T-cell (primary cell): ENCODE measurements around the gene PRR14. TPM values are rescaled to one million over a fixed set of nuclear protein-coding genes. Genes with fewer than 3 reads are reported as not detected.
"Not testable (repeated sequence)": the region's sequence is repeated elsewhere in the genome, so short reads cannot be mapped to it uniquely, and the experiment has no call there.

Experiments
- ATAC-seq, 4 experiments: fragments of 200-7000 bp in 3 of 4; fragments of 150-1000 bp in 1 of 4; cut with Tn5 transposase; replicated peaks in 1 of 4; 1 replicate in 3 of 4; 2 replicates in 1 of 4; pipeline ENCODE4 v1.10.0; 2021; ENCODE audit warnings: moderate library complexity in 3 of 4, mild to moderate bottlenecking in 2 of 4, moderate number of reproducible peaks in 1 of 4
- CTCF ChIA-PET, 2 donors: fragments of 300-600 bp; sonication (Branson Sonifier 250); formaldehyde crosslinking; loops; one replicate each; lab custom pipeline; 2022; ENCODE audit warnings: antibody characterized with exemption in 2 of 2; lab: Charles Lee
- POLR2A ChIA-PET, 2 donors: fragments of 300-600 bp; sonication (Branson Sonifier 250); formaldehyde crosslinking; loops; one replicate each; lab custom pipeline; 2022; ENCODE audit warnings: antibody characterized with exemption in 2 of 2; lab: Charles Lee
- DNase-seq, 35 experiments: peaks; one replicate each; pipeline versions ENCODE4 v3.0.0 to v3.0.0-alpha.2; 2013 to 2023
- H3K27ac ChIP-seq: one replicate; pipeline ENCODE4 v1.5.1; 2013; ENCODE audit warnings: low read length
- H3K27me3 ChIP-seq, 2 experiments: replicated peaks in 1 of 2; 1 replicate in 1 of 2; 2 replicates in 1 of 2; pipeline versions ENCODE4 v1.6.1 to v1.7.0; 2013; ENCODE audit warnings: low read length in 1 of 2, mixed read lengths in 1 of 2; ENCODE audit not compliant: control insufficient read depth in 2 of 2, insufficient read depth in 2 of 2; ENCODE audit errors: extremely low read depth in 1 of 2
- H3K36me3 ChIP-seq, 2 donors: 1 replicate in 1 of 2; 2 replicates in 1 of 2; pipeline versions ENCODE4 v1.6.1 to v1.7.0; 2013; ENCODE audit warnings: low read length in 1 of 2; ENCODE audit not compliant: control insufficient read depth in 2 of 2, insufficient read depth in 1 of 2; ENCODE audit errors: extremely low read depth in 1 of 2
- H3K4me1 ChIP-seq, 2 experiments: 1 replicate in 1 of 2; 2 replicates in 1 of 2; pipeline versions ENCODE4 v1.6.1 to v1.7.0; 2013; ENCODE audit warnings: low read length in 2 of 2, mixed read lengths in 1 of 2; ENCODE audit not compliant: insufficient read depth in 2 of 2, control insufficient read depth in 1 of 2; ENCODE audit errors: extremely low read depth in 1 of 2
- H3K4me3 ChIP-seq, 2 donors: 1 replicate in 1 of 2; 2 replicates in 1 of 2; pipeline versions ENCODE4 v1.5.1 to v1.7.0; 2013; ENCODE audit warnings: mild to moderate bottlenecking in 2 of 2, low read length in 1 of 2, moderate library complexity in 1 of 2; ENCODE audit not compliant: control insufficient read depth in 1 of 2; ENCODE audit errors: extremely low read depth in 1 of 2
- H3K9me3 ChIP-seq: 2 replicates; pipeline ENCODE4 v1.7.0; 2013
- H3K27ac Mint-ChIP-seq, 2 donors: one replicate each; pipeline ENCODE4 v1.8.0; 2020 to 2021; ENCODE audit warnings: mild to moderate bottlenecking in 2 of 2, mixed read lengths in 2 of 2
- H3K27me3 Mint-ChIP-seq, 2 donors: one replicate each; pipeline ENCODE4 v1.8.0; 2021 to 2022; ENCODE audit warnings: mixed read lengths in 2 of 2
- H3K36me3 Mint-ChIP-seq: one replicate; pipeline ENCODE4 v1.8.0; 2021; ENCODE audit warnings: mixed read lengths
- H3K4me1 Mint-ChIP-seq, 3 donors: one replicate each; pipeline ENCODE4 v1.8.0; 2020 to 2022; ENCODE audit warnings: mixed read lengths in 3 of 3, mild to moderate bottlenecking in 1 of 3
- H3K4me3 Mint-ChIP-seq, 3 donors: one replicate each; pipeline ENCODE4 v1.8.0; 2020 to 2022; ENCODE audit warnings: mild to moderate bottlenecking in 3 of 3, mixed read lengths in 3 of 3, moderate library complexity in 3 of 3
- H3K9me3 Mint-ChIP-seq, 3 donors: one replicate each; pipeline ENCODE4 v1.8.0; 2020 to 2022; ENCODE audit warnings: mixed read lengths in 3 of 3
- WGBS: methylation state at CpG from one replicate; pipeline ENCODE4 v1.1.5; 2013; ENCODE audit warnings: missing lambda C conversion rate; ENCODE audit not compliant: insufficient coverage; 5-methylcytosine and 5-hydroxymethylcytosine counted together
- total RNA-seq, 35 experiments: library from RNA in 6 of 35; stranded (reverse) in 6 of 35; fragments of 120-200 nt in 1 of 35; gene quantifications; one replicate each; pipeline versions ENCODE4 v1.2.1 to v1.2.4 and lab custom pipeline; 2013 to 2026

The PRR14 gene
- total RNA-seq, 5 donors from 2014 or later (not counting 1 experiment from before 2014, with no cell fraction given), result 57.9 to 121 (median 89.6) TPM

- no CpG with 5 or more reads among the region's 5 CpGs for WGBS
- POLR2A ChIA-PET, result no interaction called here
- Mint-ChIP-seq H3K4me3 (peak overlapping the region in 2 of 3 donors; percentile 39 to 84), H3K9me3 (no peaks in the 10 kb centered on the region), H3K27me3 (no peaks in the 10 kb centered on the region), H3K4me1 (peaks cover 27 to 33% (median 30%) of the 10 kb centered on the region in 3 donors), H3K36me3 (peaks cover 20% of the 10 kb centered on the region), H3K27ac (no peak overlapping the region)
- Histone ChIP-seq H3K4me1 (peaks cover 9 to 27% of the 10 kb centered on the region in 2 experiments), H3K27ac (no peak overlapping the region), H3K27me3 (no peaks in the 10 kb centered on the region), H3K9me3 (no peaks in the 10 kb centered on the region), H3K36me3 (peaks cover 10 to 59% of the 10 kb centered on the region in 2 donors), H3K4me3 (no peak overlapping the region)
- CTCF ChIA-PET, result no interaction called here
- DNase-seq, result no peak
- no peak for ATAC-seq
Observed at GRCh38 chr16:30700971-30701370, 50.2 kb downstream of the PRR14 start.

GRCh38 chr16:30703071-30703470 lies 52.3 kb downstream of the PRR14 start:
- Mint-ChIP-seq H3K36me3 (peaks cover 38% of the 10 kb centered on the region), H3K4me1 (peaks cover 19 to 30% (median 22%) of the 10 kb centered on the region in 3 donors)
- WGBS, result 98% methylated on average over 6 of the region's 12 CpGs
- H3K4me3 Mint-ChIP-seq, H3K4me3 ChIP-seq, H3K27ac Mint-ChIP-seq, CTCF ChIA-PET, H3K27me3 Mint-ChIP-seq, H3K9me3 Mint-ChIP-seq, POLR2A ChIA-PET, H3K9me3 ChIP-seq, ATAC-seq, H3K27me3 ChIP-seq, H3K27ac ChIP-seq, DNase-seq: not testable (repeated sequence)
- Histone ChIP-seq H3K4me1 (peaks cover 5 to 16% of the 10 kb centered on the region in 2 experiments), H3K36me3 (peaks cover 12 to 80% of the 10 kb centered on the region in 2 donors)

- H3K9me3 ChIP-seq, result no peaks in the 10 kb centered on the region
- H3K4me3 ChIP-seq, result no peak overlapping the region
- ChIA-PET CTCF (no interaction called here), POLR2A (no interaction called here)
- 99% methylated on average over 9 of the region's 10 CpGs for WGBS
- peaks cover 19 to 88% of the 10 kb centered on the region in 2 donors for H3K36me3 ChIP-seq
- Mint-ChIP-seq H3K27me3 (no peaks in the 10 kb centered on the region), H3K4me1 (peaks cover 18 to 29% (median 22%) of the 10 kb centered on the region in 3 donors), H3K36me3 (peaks cover 39% of the 10 kb centered on the region), H3K27ac (no peak overlapping the region), H3K9me3 (no peaks in the 10 kb centered on the region), H3K4me3 (no peak overlapping the region)
- H3K27me3 ChIP-seq, result no peaks in the 10 kb centered on the region
- DNase-seq (no peak), ATAC-seq (no peak)
- H3K4me1 ChIP-seq, result peaks cover 5 to 15% of the 10 kb centered on the region in 2 experiments
- no peak overlapping the region for H3K27ac ChIP-seq
Observed at GRCh38 chr16:30703971-30704370, 53.2 kb downstream of the PRR14 start.

Other genes starting within 250 kb of the PRR14 start
- 1 to 10 TPM; 1.3 to 6.6 (median 6.2) TPM for gene ZNF771, start 243.4 kb upstream of the PRR14 start, total RNA-seq
- 10 to 100 TPM; 11.2 to 30.6 (median 24.7) TPM for gene DCTPP1, start 220.9 kb upstream of the PRR14 start, total RNA-seq
- gene SEPHS2, start 205.1 kb upstream of the PRR14 start, total RNA-seq, result 10 to 100 TPM; 21.3 to 50.2 (median 47.8) TPM
- gene ITGAL, start 178.2 kb upstream of the PRR14 start, total RNA-seq, result 100 to 1,000 TPM; 322 to 640 (median 518) TPM
- 1 to 10 TPM; 5.0 to 8.3 (median 7.2) TPM for gene ZNF768, start 124.4 kb upstream of the PRR14 start, total RNA-seq
- gene ZNF747, start 116.1 kb upstream of the PRR14 start, total RNA-seq, result 10 to 100 TPM in 3 of 5 donors, 1 to 10 TPM in 2; 6.8 to 17.4 (median 14.2) TPM
- gene ZNF764, start 92.6 kb upstream of the PRR14 start, total RNA-seq, result 10 to 100 TPM; 14.9 to 33.9 (median 27.3) TPM
- gene ZNF688, start 79.2 kb upstream of the PRR14 start, total RNA-seq, result 10 to 100 TPM; 11.9 to 25.9 (median 20.7) TPM
- 10 to 100 TPM; 11.7 to 30.9 (median 26.6) TPM for gene ZNF785, start 65.3 kb upstream of the PRR14 start, total RNA-seq
- 10 to 100 TPM; 11.0 to 13.7 (median 12.4) TPM for gene ZNF689, start 40.6 kb upstream of the PRR14 start, total RNA-seq
- 100 to 1,000 TPM; 159 to 186 (median 167) TPM for gene FBRS, start 7.5 kb downstream of the PRR14 start, total RNA-seq
- 100 to 1,000 TPM in 3 of 5 donors, 10 to 100 TPM in 2; 82.8 to 124 (median 114) TPM for gene SRCAP, start 48.2 kb downstream of the PRR14 start, total RNA-seq
- 10 to 100 TPM; 36.4 to 57.8 (median 48.9) TPM for gene PHKG2, start 97.5 kb downstream of the PRR14 start, total RNA-seq
- gene CFAP119, start 111.1 kb downstream of the PRR14 start, total RNA-seq, result 1 to 10 TPM; 1.3 to 3.1 (median 2.7) TPM
- gene RNF40, start 111.4 kb downstream of the PRR14 start, total RNA-seq, result 100 to 1,000 TPM in 1 of 5 donors, 10 to 100 TPM in 4; 55.7 to 106 (median 95.9) TPM
- 1 to 10 TPM; 2.4 to 7.6 (median 4.4) TPM for gene ZNF629, start 136.2 kb downstream of the PRR14 start, total RNA-seq
- gene BCL7C, start 243.1 kb downstream of the PRR14 start, total RNA-seq, result 10 to 100 TPM; 21.0 to 31.9 (median 26.9) TPM
- under 1 TPM in 3 of 5 donors, not detected in 2; 0.38 to 0.47 (median 0.39) TPM for gene CTF1, start 245.7 kb downstream of the PRR14 start, total RNA-seq